IMR-90 (cell line): ENCODE measurements around the gene TTC9. TPM values are rescaled to one million over a fixed set of nuclear protein-coding genes. Genes with fewer than 3 reads are reported as not detected.

Source experiments
- ATAC-seq: fragments of 200-7000 bp; cut with Tn5 transposase; 2 replicates; pipeline ENCODE4 v1.9.1; 2020; ENCODE audit warnings: low read depth, mild to moderate bottlenecking, moderate library complexity
- BruUV-seq: library from RNA; stranded (reverse); fragments of 400-500 nt; replicated peaks from 2 replicates; lab custom pipeline; 2021; lab: Mats Ljungman, UMichigan
- CTCF ChIA-PET: fragments of 300-600 bp; formaldehyde crosslinking; extraction: SDS; loops from one replicate; lab custom pipeline; 2021; ENCODE audit warnings: antibody characterized with exemption; lab: Yijun Ruan, JAX
- POLR2A ChIA-PET: fragments of 300-600 bp; sonication (Branson Sonifier 250); formaldehyde crosslinking; loops from one replicate; lab custom pipeline; 2022; ENCODE audit warnings: antibody characterized with exemption; ENCODE audit not compliant: unreplicated experiment; lab: Charles Lee
- DNase-seq: peaks from one replicate; pipeline ENCODE4 v3.0.0; 2013
- H2AFZ ChIP-seq: replicated peaks from 2 replicates; pipeline ENCODE3; 2013; ENCODE audit warnings: low read length, mild to moderate bottlenecking; ENCODE audit not compliant: poor library complexity
- H2AK5ac ChIP-seq: 2 replicates; pipeline ENCODE4 v1.6.1; 2013; ENCODE audit warnings: low read depth, low read length, inconsistent platforms
- H2AK9ac ChIP-seq: replicated peaks from 2 replicates; pipeline ENCODE3; 2013; ENCODE audit warnings: mild to moderate bottlenecking, low read depth, low read length, moderate library complexity; ENCODE audit not compliant: poor library complexity
- H2BK120ac ChIP-seq: 2 replicates; pipeline ENCODE4 v1.6.1; 2013; ENCODE audit warnings: low read depth, low read length, inconsistent platforms
- H2BK15ac ChIP-seq: 3 replicates; pipeline ENCODE4 v1.6.1; 2013; ENCODE audit warnings: low read depth, low read length, inconsistent platforms
- H2BK20ac ChIP-seq: 2 replicates; pipeline ENCODE4 v1.6.1; 2013; ENCODE audit warnings: low read depth, mild to moderate bottlenecking, inconsistent platforms, low read length, moderate library complexity
- H2BK5ac ChIP-seq: 2 replicates; pipeline ENCODE4 v1.6.1; 2013; ENCODE audit warnings: mild to moderate bottlenecking, low read depth, low read length, inconsistent platforms; ENCODE audit not compliant: poor library complexity, severe bottlenecking
- H3K14ac ChIP-seq: replicated peaks from 2 replicates; pipeline ENCODE4 v1.6.1; 2013; ENCODE audit warnings: low read depth, low read length, inconsistent platforms
- H3K18ac ChIP-seq: 2 replicates; pipeline ENCODE4 v1.6.1; 2013; ENCODE audit warnings: low read depth, low read length, control low read depth
- H3K23ac ChIP-seq: 2 replicates; pipeline ENCODE4 v1.6.1; 2013; ENCODE audit warnings: low read depth, low read length, inconsistent platforms
- H3K27ac ChIP-seq: 2 replicates; pipeline ENCODE4 v1.5.1; 2013; ENCODE audit warnings: mild to moderate bottlenecking, control low read depth, low read length; ENCODE audit not compliant: insufficient read depth
- H3K27me3 ChIP-seq: 2 replicates; pipeline ENCODE4 v1.6.1; 2013; ENCODE audit warnings: low read length; ENCODE audit not compliant: control insufficient read depth, insufficient read depth
- H3K36me3 ChIP-seq: 2 replicates; pipeline ENCODE4 v1.6.1; 2013; ENCODE audit warnings: low read length, mixed read lengths; ENCODE audit not compliant: control insufficient read depth, insufficient read depth
- H3K4ac ChIP-seq: 2 replicates; pipeline ENCODE4 v1.6.1; 2013; ENCODE audit warnings: low read depth, low read length, inconsistent platforms
- H3K4me1 ChIP-seq: 2 replicates; pipeline ENCODE4 v1.6.1; 2013; ENCODE audit warnings: low read length, mixed read lengths; ENCODE audit not compliant: control insufficient read depth, insufficient read depth
- H3K4me2 ChIP-seq: 2 replicates; pipeline ENCODE4 v1.6.1; 2013; ENCODE audit warnings: low read depth, mild to moderate bottlenecking, control low read depth, low read length, moderate library complexity
- H3K4me3 ChIP-seq: 2 replicates; pipeline ENCODE4 v1.5.1; 2013; ENCODE audit warnings: low read depth, mild to moderate bottlenecking, control low read depth, low read length, moderate library complexity; ENCODE audit not compliant: insufficient read depth
- H3K56ac ChIP-seq: 2 replicates; pipeline ENCODE4 v1.6.1; 2013; ENCODE audit warnings: low read length, inconsistent platforms; ENCODE audit not compliant: insufficient read depth; ENCODE audit errors: extremely low read depth
- H3K79me1 ChIP-seq, 2 experiments: 2 replicates each; pipeline ENCODE4 v1.6.1; 2013; ENCODE audit warnings: low read length in 2 of 2, inconsistent platforms in 1 of 2, low read depth in 1 of 2
- H3K9ac ChIP-seq: 2 replicates; pipeline ENCODE4 v1.6.1; 2013; ENCODE audit warnings: low read depth, low read length, control low read depth
- H3K9me1 ChIP-seq: 2 replicates; pipeline ENCODE4 v1.6.1; 2013; ENCODE audit warnings: low read length, inconsistent platforms; ENCODE audit not compliant: insufficient read depth
- H3K9me3 ChIP-seq: 2 replicates; pipeline ENCODE4 v1.6.1; 2013; ENCODE audit warnings: low read length; ENCODE audit not compliant: control insufficient read depth, insufficient read depth
- H4K20me1 ChIP-seq: 2 replicates; pipeline ENCODE4 v1.6.1; 2013; ENCODE audit warnings: low read length, inconsistent platforms; ENCODE audit not compliant: insufficient read depth
- H4K5ac ChIP-seq: 2 replicates; pipeline ENCODE4 v1.6.1; 2013; ENCODE audit warnings: mild to moderate bottlenecking, low read depth, low read length, control low read depth
- H4K8ac ChIP-seq, 2 experiments: 2 replicates each; pipeline ENCODE4 v1.6.1; 2013; ENCODE audit warnings: low read depth in 2 of 2, low read length in 2 of 2, control low read depth in 1 of 2, inconsistent platforms in 1 of 2
- H4K91ac ChIP-seq: 2 replicates; pipeline ENCODE4 v1.6.1; 2013; ENCODE audit warnings: low read depth, low read length, inconsistent platforms; ENCODE audit not compliant: insufficient read depth
- CEBPB ChIP-seq: IDR thresholded peaks from 2 replicates; pipeline ENCODE4 v1.6.1; 2012; ENCODE audit warnings: low read depth, low read length, improper control_type of control experiment
- CHD1 ChIP-seq: IDR thresholded peaks from 2 replicates; pipeline ENCODE4 v1.6.1; 2012; ENCODE audit warnings: low read depth, low read length, improper control_type of control experiment
- FOS ChIP-seq: fragments of 150-350 bp; IDR thresholded peaks from 2 replicates; pipeline ENCODE4 v1.6.1; 2016; ENCODE audit warnings: low read depth, low read length
- MAFK ChIP-seq: IDR thresholded peaks from 2 replicates; pipeline ENCODE4 v1.6.1; 2012; ENCODE audit warnings: low read depth, low read length, improper control_type of control experiment
- MAZ ChIP-seq: IDR thresholded peaks from 2 replicates; pipeline ENCODE4 v1.6.1; 2012; ENCODE audit warnings: low read depth, mild to moderate bottlenecking, low read length, improper control_type of control experiment, moderate library complexity, borderline replicate concordance
- MXI1 ChIP-seq: IDR thresholded peaks from 2 replicates; pipeline ENCODE4 v1.6.1; 2012; ENCODE audit warnings: low read depth, mild to moderate bottlenecking, low read length, moderate library complexity, borderline replicate concordance
- NFE2L2 ChIP-seq: fragments of 150-350 bp; IDR thresholded peaks from 2 replicates; pipeline ENCODE4 v1.6.1; 2016; ENCODE audit warnings: low read depth, mild to moderate bottlenecking, low read length
- POLR2A ChIP-seq: IDR thresholded peaks from 2 replicates; pipeline ENCODE4 v1.6.1; 2012; ENCODE audit warnings: mild to moderate bottlenecking, low read depth, low read length
- RAD21 ChIP-seq: IDR thresholded peaks from 2 replicates; pipeline ENCODE4 v1.6.1; 2012; ENCODE audit warnings: low read length, improper control_type of control experiment
- RCOR1 ChIP-seq: IDR thresholded peaks from 2 replicates; pipeline ENCODE4 v1.6.1; 2012; ENCODE audit warnings: mild to moderate bottlenecking, low read length, improper control_type of control experiment; ENCODE audit not compliant: insufficient replicate concordance
- RFX5 ChIP-seq: IDR thresholded peaks from 2 replicates; pipeline ENCODE4 v1.8.0; 2012; ENCODE audit warnings: low read depth, mild to moderate bottlenecking, low read length, moderate library complexity
- SMC3 ChIP-seq: fragments of 150-350 bp; IDR thresholded peaks from 2 replicates; pipeline ENCODE4 v1.6.1; 2016; ENCODE audit warnings: low read depth, mild to moderate bottlenecking, antibody characterized with exemption, low read length, moderate library complexity
- USF2 ChIP-seq: fragments of 150-350 bp; IDR thresholded peaks from 2 replicates; pipeline ENCODE4 v1.6.1; 2017; ENCODE audit warnings: mild to moderate bottlenecking, antibody characterized with exemption, low read length, low read depth
- WGBS, 2 experiments: methylation state at CpG; one replicate each; pipeline versions ENCODE4 v1.1.5 to v1.1.7; 2013; ENCODE audit warnings: missing lambda C conversion rate in 2 of 2; ENCODE audit not compliant: insufficient read length in 1 of 2; ENCODE audit errors: extremely low coverage in 2 of 2; 5-methylcytosine and 5-hydroxymethylcytosine counted together
- dilution Hi-C: fragments of 300-500 bp; cut with HindIII; formaldehyde crosslinking; loops from one replicate; pipeline ENCODE4 v1.14.3; 2018; ENCODE audit warnings: low sequenced_read_pairs; ENCODE audit not compliant: unreplicated experiment
- in situ Hi-C: fragments of 300-500 bp; cut with MboI; formaldehyde crosslinking; loops from 3 replicates; pipeline ENCODE4 v1.14.3; 2019; ENCODE audit warnings: low sequenced_read_pairs, inconsistent platforms, mixed read lengths
- intact Hi-C: fragments of 100-400 bp; cut with micrococcal nuclease; formaldehyde crosslinking; loops from 2 replicates; pipeline ENCODE4 v1.10.0; 2022
- polyA plus RNA-seq, 3 experiments: library from polyadenylated mRNA; depleted of rRNA; stranded (reverse); fragments of >200 nt; gene quantifications; 2 replicates each; pipeline ENCODE4 v1.2.3, GENCODE V29; 2012; ENCODE audit warnings: low replicate concordance in 1 of 3
- total RNA-seq: library from RNA; depleted of rRNA; stranded (reverse); fragments of >200 nt; gene quantifications from 2 replicates; pipeline ENCODE4 v1.2.3, GENCODE V29; 2012
- TF ChIP-seq, protein P1 (sequence below): fragments of 150-350 bp; IDR thresholded peaks from 2 replicates; pipeline ENCODE4 v1.6.1; 2016; ENCODE audit warnings: low read depth, mild to moderate bottlenecking, low read length, moderate library complexity, borderline replicate concordance

Gene TTC9
- total and polyA plus RNA-seq, 2 of the 4 experiments (the other 2 are of a cell fraction): 0.02 TPM; not detected in 1

DNA sequence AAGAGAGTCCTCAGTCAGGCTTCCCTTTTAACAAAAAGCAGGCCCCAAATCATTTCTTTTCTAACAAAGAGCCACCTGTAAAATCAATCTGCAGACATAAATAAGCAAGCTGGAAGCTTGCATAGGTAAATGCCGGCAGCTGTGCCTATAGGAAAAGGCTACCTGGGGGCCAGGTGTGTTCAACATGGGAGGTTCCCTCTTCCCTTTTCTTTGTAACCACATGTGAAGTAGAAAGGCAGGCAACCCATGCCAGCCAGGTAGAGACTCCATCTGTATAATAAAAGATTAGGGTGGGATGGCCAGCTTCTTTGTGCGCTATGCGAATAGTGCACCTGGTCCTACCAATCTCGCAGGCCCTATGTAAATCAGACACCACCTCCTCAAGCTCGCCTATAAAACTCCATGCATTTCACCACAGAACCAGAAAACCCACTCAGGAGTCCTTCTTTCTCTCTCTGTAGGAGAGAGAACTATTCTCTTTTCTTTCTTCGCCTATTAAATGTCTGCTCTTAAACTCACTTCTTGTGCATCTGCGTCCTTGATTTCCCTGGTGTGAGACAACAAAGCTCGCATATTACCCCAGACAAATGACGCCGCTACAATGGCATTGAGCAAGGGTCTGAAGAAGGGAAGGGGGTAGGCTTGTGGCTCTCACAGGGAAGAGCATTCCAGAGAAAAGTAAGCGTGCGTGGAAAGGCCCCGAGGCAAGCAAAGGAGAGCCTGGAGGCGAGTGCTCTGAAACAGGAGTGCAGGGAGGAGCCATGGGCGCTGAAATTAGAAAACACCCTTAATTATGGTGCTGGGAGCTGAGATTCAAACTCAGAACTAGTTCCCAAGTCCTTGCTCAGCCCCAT is 67.2 kb downstream of the TTC9 start (continued):
- no peak for TF ChIP-seq RAD21

DNA sequence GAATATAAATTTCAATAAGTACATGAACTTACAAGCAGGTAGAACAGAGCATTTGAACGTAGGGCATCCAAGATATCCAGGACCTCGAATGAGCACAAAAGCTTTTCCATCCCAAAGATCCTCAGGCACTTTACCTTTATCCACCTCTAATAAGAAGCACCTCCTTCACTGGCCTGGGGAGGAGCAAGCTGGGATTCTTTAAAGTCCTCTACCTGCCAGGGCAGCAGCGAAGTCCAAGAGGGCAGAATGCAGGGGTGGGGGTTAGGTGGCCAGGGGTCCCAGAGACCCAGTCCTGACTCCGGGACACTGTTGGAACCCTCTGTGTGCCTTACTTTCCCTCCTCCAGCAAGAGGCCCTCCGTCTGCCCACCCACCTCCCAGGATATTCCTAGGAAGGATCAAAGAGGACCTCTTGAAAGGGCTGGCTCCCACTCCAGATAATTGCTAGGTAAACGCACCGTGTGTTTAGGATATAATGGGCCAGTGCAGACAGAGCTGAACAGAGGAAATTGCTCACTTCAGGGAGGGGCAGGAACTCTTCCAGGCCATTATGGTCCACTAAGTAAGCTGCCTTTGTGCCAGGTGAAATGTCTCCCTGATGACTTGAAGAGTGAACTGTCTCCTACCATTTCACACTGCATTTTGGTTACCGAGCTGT is 68.1 kb downstream of the TTC9 start:
- Histone ChIP-seq H3K27ac (no peak overlapping the region), H3K9me3 (no peaks in the 10 kb centered on the region), H4K5ac (no peak overlapping the region), H3K4me3 (no peak overlapping the region), H2BK5ac (no peak overlapping the region), H2BK120ac (no peak overlapping the region), H3K56ac (no peak overlapping the region), H3K9me1 (no peaks in the 10 kb centered on the region), H2AK9ac (no peak overlapping the region), H4K91ac (no peak overlapping the region), H3K79me1 (no peaks in the 10 kb centered on the region), H3K18ac (no peak overlapping the region), H3K4ac (no peak overlapping the region), H2AK5ac (no peak overlapping the region), H3K4me2 (no peak overlapping the region; the same call in 1 of the 2 replicates), H3K23ac (no peak overlapping the region), H3K36me3 (no peaks in the 10 kb centered on the region), H4K20me1 (no peaks in the 10 kb centered on the region), H2BK15ac (no peak overlapping the region), H3K27me3 (peaks cover 18% of the 10 kb centered on the region), H4K8ac (no peak overlapping the region), H2AFZ (peak overlapping the region; percentile 69), H2BK20ac (no peak overlapping the region), H3K9ac (no peak overlapping the region), H3K14ac (no peak overlapping the region), H3K4me1 (no peaks in the 10 kb centered on the region)
- 32% methylated on average over 3 of the region's 8 CpGs; no CpG with 5 or more reads in 1 of the 2 experiments for WGBS, 2 experiments
- DNase-seq: no peak
- no peak for ATAC-seq
- POLR2A ChIA-PET: no interaction called here
- CTCF ChIA-PET: no interaction called here
- dilution Hi-C loops (no loop called here), intact Hi-C loops (loop anchor here (5.0 to 10.0 kb wide), 4 partner anchors 177 to 615 kb away; no protein-coding TSS in a partner anchor), in situ Hi-C loops (no loop called here)
- BruUV-seq: no TSS peak
- TF ChIP-seq RAD21 (no peak), CEBPB (no peak), MAZ (no peak), FOS (no peak), NFE2L2 (no peak), RCOR1 (no peak), MAFK (no peak), MXI1 (no peak), CHD1 (no peak), SMC3 (no peak), POLR2A (no peak), USF2 (no peak), RFX5 (no peak)
- TF ChIP-seq, protein P1, sequence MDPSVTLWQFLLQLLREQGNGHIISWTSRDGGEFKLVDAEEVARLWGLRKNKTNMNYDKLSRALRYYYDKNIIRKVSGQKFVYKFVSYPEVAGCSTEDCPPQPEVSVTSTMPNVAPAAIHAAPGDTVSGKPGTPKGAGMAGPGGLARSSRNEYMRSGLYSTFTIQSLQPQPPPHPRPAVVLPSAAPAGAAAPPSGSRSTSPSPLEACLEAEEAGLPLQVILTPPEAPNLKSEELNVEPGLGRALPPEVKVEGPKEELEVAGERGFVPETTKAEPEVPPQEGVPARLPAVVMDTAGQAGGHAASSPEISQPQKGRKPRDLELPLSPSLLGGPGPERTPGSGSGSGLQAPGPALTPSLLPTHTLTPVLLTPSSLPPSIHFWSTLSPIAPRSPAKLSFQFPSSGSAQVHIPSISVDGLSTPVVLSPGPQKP: no peak
